NT2/D1 (cell line): ENCODE measurements around the gene ZNF543.

ENCODE experiments used
- SUZ12 ChIP-seq: IDR thresholded peaks from 2 replicates; pipeline ENCODE4 v1.6.1; 2011; ENCODE audit not compliant: insufficient read length, insufficient read depth; ENCODE audit errors: extremely low read depth
- YY1 ChIP-seq: IDR thresholded peaks from 2 replicates; pipeline ENCODE4 v1.6.1; 2011; ENCODE audit not compliant: insufficient read length, insufficient read depth
- ZNF274 ChIP-seq: IDR thresholded peaks from 2 replicates; pipeline ENCODE4 v1.6.1; 2011; ENCODE audit warnings: mild to moderate bottlenecking, low read depth, low read length

DNA sequence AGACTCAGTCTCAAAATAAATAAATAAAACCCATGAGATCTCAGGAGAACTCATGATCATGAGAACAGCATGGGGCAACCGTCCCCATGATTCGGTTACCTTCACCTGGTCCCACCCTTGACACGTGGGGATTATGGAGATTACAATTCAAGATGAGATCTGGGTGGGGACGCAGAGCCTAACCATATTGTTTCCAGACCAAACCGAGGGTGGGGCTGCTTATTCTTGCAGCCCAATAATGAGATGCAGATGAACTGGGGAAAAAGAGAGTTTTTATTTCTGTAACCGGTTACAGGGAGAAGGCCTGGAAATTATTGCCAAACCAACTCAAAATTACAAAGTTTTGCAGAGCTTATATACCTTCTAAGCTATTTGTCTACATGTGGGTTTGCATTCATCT, 55.9 kb downstream of the ZNF543 start:
- TF ChIP-seq YY1 (no peak), ZNF274 (no peak), SUZ12 (no peak)
